OCI-LY1 (cell line): ENCODE results near the gene FARS2.

Experiments
- H2AFZ ChIP-seq: fragments of 200-600 bp; sonication (generic), shearing (Covaris generic); 2 replicates; pipeline ENCODE4 v1.6.0; 2014; ENCODE audit warnings: antibody characterized with exemption, mild to moderate bottlenecking, low read length
- H3F3A ChIP-seq: fragments of 200-600 bp; sonication (generic), shearing (Covaris generic); 2 replicates; pipeline ENCODE4 v1.6.0; 2014; ENCODE audit warnings: mild to moderate bottlenecking, antibody characterized with exemption, low read length, moderate library complexity; ENCODE audit not compliant: insufficient read depth
- H3K27ac ChIP-seq: fragments of 200-600 bp; sonication (generic); 2 replicates; pipeline ENCODE4 v1.5.1; 2014; ENCODE audit warnings: low read length, mixed run types, mild to moderate bottlenecking, low read depth; ENCODE audit not compliant: poor library complexity, severe bottlenecking
- H3K27me3 ChIP-seq: fragments of 200-600 bp; sonication (generic); 2 replicates; pipeline ENCODE4 v1.6.0; 2014; ENCODE audit warnings: antibody characterized with exemption, mild to moderate bottlenecking, low read length, moderate library complexity; ENCODE audit not compliant: insufficient read depth
- H3K36me3 ChIP-seq: fragments of 200-600 bp; sonication (generic); 2 replicates; pipeline ENCODE4 v1.6.1; 2014; ENCODE audit warnings: mild to moderate bottlenecking, antibody characterized with exemption, low read length, moderate library complexity, mixed read lengths; ENCODE audit not compliant: insufficient read depth
- H3K4me1 ChIP-seq: fragments of 200-600 bp; sonication (generic); 2 replicates; pipeline ENCODE4 v1.5.1; 2014; ENCODE audit warnings: mild to moderate bottlenecking, low read length, moderate library complexity; ENCODE audit not compliant: insufficient read depth, severe bottlenecking
- H3K4me2 ChIP-seq: fragments of 200-600 bp; sonication (generic), shearing (Covaris generic); 2 replicates; pipeline ENCODE4 v1.6.1; 2014; ENCODE audit warnings: low read length
- H3K4me3 ChIP-seq: fragments of 200-600 bp; sonication (generic); 2 replicates; pipeline ENCODE4 v1.5.1; 2014; ENCODE audit warnings: low read length, low read depth, mild to moderate bottlenecking, mixed read lengths; ENCODE audit not compliant: poor library complexity, severe bottlenecking
- H3K79me2 ChIP-seq: fragments of 200-600 bp; shearing (Covaris generic); 2 replicates; pipeline ENCODE4 v1.6.1; 2016; ENCODE audit warnings: mixed run types, low read length, mixed read lengths; ENCODE audit not compliant: insufficient read depth
- H3K9ac ChIP-seq: fragments of 200-600 bp; sonication (generic), shearing (Covaris generic); 2 replicates; pipeline ENCODE4 v1.6.1; 2014; ENCODE audit warnings: mild to moderate bottlenecking, low read length, mixed read lengths
- H3K9me2 ChIP-seq: fragments of 200-600 bp; sonication (generic), shearing (Covaris generic); 2 replicates; pipeline ENCODE4 v1.6.1; 2014; ENCODE audit warnings: low read depth, mild to moderate bottlenecking, low read length, mixed read lengths
- H3K9me3 ChIP-seq: fragments of 200-600 bp; shearing (Covaris generic); 2 replicates; pipeline ENCODE4 v1.6.1; 2014; ENCODE audit warnings: low read length, mixed read lengths
- H4K20me1 ChIP-seq: fragments of 200-600 bp; sonication (generic), shearing (Covaris generic); 2 replicates; pipeline ENCODE4 v1.6.0; 2016; ENCODE audit warnings: mild to moderate bottlenecking, low read length; ENCODE audit not compliant: insufficient read depth
- CTCF ChIP-seq: fragments of 200-600 bp; sonication (generic), shearing (Covaris generic); IDR thresholded peaks from 2 replicates; pipeline ENCODE4 v1.5.1; 2017; ENCODE audit warnings: mild to moderate bottlenecking, antibody characterized with exemption, low read length, moderate library complexity, mixed read lengths
- EZH2 ChIP-seq: fragments of 200-600 bp; sonication (generic), shearing (Covaris generic); IDR thresholded peaks from 2 replicates; pipeline ENCODE4 v1.8.0; 2017; ENCODE audit warnings: borderline replicate concordance, mixed run types, mild to moderate bottlenecking, antibody characterized with exemption, low read length, moderate library complexity, mixed read lengths

FARS2 gene

DNA sequence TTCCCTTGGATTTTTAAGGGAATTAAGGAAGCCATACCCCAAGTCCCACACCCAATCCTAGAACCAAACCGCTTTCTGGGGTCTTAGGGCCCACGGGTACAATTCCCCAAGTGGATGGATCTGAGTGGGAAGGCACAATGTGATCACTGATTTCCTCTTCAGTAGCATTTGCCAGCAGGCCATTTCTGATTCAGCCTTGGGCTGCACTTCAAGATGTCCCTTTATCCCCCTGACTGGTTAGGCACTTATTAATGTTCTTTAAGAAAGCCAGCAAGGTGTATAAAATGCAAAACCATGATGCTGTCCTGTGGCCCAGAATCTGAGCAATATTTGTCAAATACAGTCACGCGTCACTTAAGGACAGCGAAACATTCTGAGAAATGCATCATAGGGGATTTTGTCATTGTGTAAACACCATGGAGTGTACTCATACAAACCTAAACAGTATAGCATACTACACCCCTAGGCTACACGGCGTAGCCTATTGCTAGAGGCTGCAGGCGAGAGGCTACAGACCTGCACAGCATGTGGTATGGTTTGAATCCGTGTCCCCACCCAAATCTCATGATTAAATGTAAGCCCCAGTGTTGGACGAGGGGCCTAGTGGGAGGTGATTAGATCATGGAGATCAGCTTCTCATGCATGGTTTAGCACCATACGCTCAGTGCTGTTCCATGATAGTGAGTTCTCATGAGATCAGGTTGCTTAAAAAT lies 511.3 kb downstream of the FARS2 start:
- Histone ChIP-seq H3K9me2 (no peaks in the 10 kb centered on the region), H3K9ac (no peak overlapping the region), H3F3A (peaks cover 3% of the 10 kb centered on the region; the same call in 1 of the 2 replicates), H3K9me3 (no peaks in the 10 kb centered on the region; the same call in 1 of the 2 replicates), H4K20me1 (no peaks in the 10 kb centered on the region), H3K4me2 (no peak overlapping the region), H3K4me3 (no peak overlapping the region), H3K4me1 (peaks cover 17% of the 10 kb centered on the region), H3K27me3 (no peaks in the 10 kb centered on the region), H2AFZ (no peak overlapping the region), H3K79me2 (no peaks in the 10 kb centered on the region), H3K27ac (no peak overlapping the region), H3K36me3 (no peaks in the 10 kb centered on the region)
- TF ChIP-seq EZH2 (no peak), CTCF (no peak)

DNA sequence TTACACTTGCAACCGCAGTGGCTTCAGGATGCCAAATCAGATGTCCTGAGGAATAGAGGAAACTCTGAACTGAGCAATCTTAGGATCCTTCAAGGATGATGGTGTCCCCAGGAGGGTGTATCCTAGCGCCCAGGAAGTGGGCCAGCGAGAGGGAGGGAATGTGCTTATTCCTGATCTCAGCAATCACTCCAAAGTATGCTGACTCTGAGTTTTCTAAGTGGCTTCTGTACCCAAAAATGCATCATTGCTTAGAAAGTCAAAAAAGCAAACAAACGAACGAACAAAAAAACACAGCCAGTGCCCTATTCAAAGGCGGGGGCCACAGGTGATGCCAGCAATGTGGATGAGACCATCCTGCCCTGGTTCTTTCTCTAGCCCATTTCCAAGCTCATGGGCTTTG lies 514.8 kb downstream of the FARS2 start:
- no peaks in the 10 kb centered on the region for H3K36me3 ChIP-seq
- H4K20me1 ChIP-seq = no peaks in the 10 kb centered on the region
- H3K9me3 ChIP-seq = no peaks in the 10 kb centered on the region
- no peaks in the 10 kb centered on the region for H3K79me2 ChIP-seq
- no peak overlapping the region for H3K9ac ChIP-seq
- no peak for TF ChIP-seq EZH2
- TF ChIP-seq CTCF = no peak
- no peak overlapping the region for H2AFZ ChIP-seq
- no peak overlapping the region for H3K4me3 ChIP-seq
- H3K9me2 ChIP-seq = no peaks in the 10 kb centered on the region
- peak overlapping the region; percentile 94 for H3K27ac ChIP-seq
- H3K4me1 ChIP-seq = peaks cover 30% of the 10 kb centered on the region
- peaks cover 4% of the 10 kb centered on the region; the same call in 1 of the 2 replicates for H3F3A ChIP-seq
- no peak overlapping the region for H3K4me2 ChIP-seq
- H3K27me3 ChIP-seq = no peaks in the 10 kb centered on the region

- Histone ChIP-seq H3K9me2 (no peaks in the 10 kb centered on the region), H3K9ac (no peak overlapping the region; the same call in 1 of the 2 replicates), H3K4me3 (no peak overlapping the region), H2AFZ (no peak overlapping the region), H3K79me2 (no peaks in the 10 kb centered on the region), H4K20me1 (no peaks in the 10 kb centered on the region), H3K27ac (peak overlapping the region; percentile 94), H3K36me3 (no peaks in the 10 kb centered on the region), H3K4me1 (peaks cover 30% of the 10 kb centered on the region), H3K27me3 (no peaks in the 10 kb centered on the region), H3K4me2 (peak overlapping the region; percentile 70; the same call in 1 of the 2 replicates), H3K9me3 (no peaks in the 10 kb centered on the region), H3F3A (peaks cover 4% of the 10 kb centered on the region; the same call in 1 of the 2 replicates)
- no peak for TF ChIP-seq CTCF
- TF ChIP-seq EZH2 = no peak
Observed at GRCh38 chr6:5776706-5777390, 515.5 kb downstream of the FARS2 start.
